ENCODE data around the gene NCOA3.
A peak's percentile ranks its signal among the peaks of the same experiment; 100 is the strongest.
"Not testable (repeated sequence)": the region's sequence is repeated elsewhere in the genome, so short reads cannot be mapped to it uniquely, and the experiment has no call there.

Gene NCOA3

DNA sequence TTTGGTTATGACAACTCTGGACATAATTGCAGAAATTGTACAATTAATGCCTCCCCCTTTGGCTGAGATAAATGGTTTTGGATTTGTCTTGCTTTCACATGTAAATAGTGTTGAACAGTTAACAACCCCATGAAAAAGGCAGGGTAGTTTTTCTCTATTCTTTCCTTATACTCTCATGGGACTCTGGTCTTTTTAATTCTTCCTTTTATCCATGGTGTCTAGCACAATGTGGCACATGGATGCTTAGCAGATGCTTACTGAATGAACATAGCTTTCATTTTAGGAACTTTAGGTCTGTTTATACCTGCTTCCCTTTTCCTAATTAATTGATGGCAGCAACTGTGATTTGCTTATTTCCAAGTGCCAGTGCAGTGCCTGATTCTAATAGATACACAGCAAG, 75.6 kb downstream of the NCOA3 start:
- TF ChIP-seq, protein P1, sequence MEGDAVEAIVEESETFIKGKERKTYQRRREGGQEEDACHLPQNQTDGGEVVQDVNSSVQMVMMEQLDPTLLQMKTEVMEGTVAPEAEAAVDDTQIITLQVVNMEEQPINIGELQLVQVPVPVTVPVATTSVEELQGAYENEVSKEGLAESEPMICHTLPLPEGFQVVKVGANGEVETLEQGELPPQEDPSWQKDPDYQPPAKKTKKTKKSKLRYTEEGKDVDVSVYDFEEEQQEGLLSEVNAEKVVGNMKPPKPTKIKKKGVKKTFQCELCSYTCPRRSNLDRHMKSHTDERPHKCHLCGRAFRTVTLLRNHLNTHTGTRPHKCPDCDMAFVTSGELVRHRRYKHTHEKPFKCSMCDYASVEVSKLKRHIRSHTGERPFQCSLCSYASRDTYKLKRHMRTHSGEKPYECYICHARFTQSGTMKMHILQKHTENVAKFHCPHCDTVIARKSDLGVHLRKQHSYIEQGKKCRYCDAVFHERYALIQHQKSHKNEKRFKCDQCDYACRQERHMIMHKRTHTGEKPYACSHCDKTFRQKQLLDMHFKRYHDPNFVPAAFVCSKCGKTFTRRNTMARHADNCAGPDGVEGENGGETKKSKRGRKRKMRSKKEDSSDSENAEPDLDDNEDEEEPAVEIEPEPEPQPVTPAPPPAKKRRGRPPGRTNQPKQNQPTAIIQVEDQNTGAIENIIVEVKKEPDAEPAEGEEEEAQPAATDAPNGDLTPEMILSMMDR (IDR thresholded peaks at IDR 0.05; ENCODE audit: extremely low read depth, missing control alignments), result no peak
- no peak for DNase-seq (ENCODE audit: low spot score)

DNA sequence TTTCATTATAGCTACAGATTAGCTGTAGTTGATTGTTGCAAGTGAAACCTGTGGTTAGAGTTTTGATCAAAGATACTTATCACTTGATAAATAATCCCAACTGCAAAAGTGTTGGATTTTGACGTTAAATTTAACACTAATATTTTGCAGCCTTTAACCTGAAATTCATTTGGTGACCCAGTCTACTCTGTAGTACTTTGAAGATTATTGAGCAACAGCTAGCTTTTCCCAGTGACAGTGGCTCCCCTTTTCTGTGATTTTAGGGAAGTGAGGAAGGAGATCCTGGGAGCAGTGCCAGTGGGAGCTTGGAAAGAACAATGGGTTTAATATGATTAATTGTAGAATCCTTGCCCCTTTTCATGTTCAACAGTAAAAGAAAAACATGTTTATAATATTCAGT, 76.9 kb downstream of the NCOA3 start:
- DNase-seq (ENCODE audit: low spot score), result no peak
- TF ChIP-seq, protein P1 (IDR thresholded peaks at IDR 0.05; ENCODE audit: extremely low read depth, missing control alignments), result no peak

GRCh38 chr20:47580686-47581085, 79.0 kb downstream of the NCOA3 start:
- DNase-seq (ENCODE audit: low spot score), result not testable (repeated sequence)

- DNase-seq (ENCODE audit: low spot score), result no peak
Observed at GRCh38 chr20:47581090-47581489, 79.4 kb downstream of the NCOA3 start.

GRCh38 chr20:47583551-47583950, 81.9 kb downstream of the NCOA3 start:
- TF ChIP-seq, protein P1 (IDR thresholded peaks at IDR 0.05; ENCODE audit: extremely low read depth, missing control alignments), result no peak
- DNase-seq (ENCODE audit: low spot score), result no peak

More at GRCh38 chr20:47581090-47581489, 79.4 kb downstream of the NCOA3 start:
- TF ChIP-seq, protein P1 (IDR thresholded peaks at IDR 0.05; ENCODE audit: extremely low read depth, missing control alignments), result no peak

DNA sequence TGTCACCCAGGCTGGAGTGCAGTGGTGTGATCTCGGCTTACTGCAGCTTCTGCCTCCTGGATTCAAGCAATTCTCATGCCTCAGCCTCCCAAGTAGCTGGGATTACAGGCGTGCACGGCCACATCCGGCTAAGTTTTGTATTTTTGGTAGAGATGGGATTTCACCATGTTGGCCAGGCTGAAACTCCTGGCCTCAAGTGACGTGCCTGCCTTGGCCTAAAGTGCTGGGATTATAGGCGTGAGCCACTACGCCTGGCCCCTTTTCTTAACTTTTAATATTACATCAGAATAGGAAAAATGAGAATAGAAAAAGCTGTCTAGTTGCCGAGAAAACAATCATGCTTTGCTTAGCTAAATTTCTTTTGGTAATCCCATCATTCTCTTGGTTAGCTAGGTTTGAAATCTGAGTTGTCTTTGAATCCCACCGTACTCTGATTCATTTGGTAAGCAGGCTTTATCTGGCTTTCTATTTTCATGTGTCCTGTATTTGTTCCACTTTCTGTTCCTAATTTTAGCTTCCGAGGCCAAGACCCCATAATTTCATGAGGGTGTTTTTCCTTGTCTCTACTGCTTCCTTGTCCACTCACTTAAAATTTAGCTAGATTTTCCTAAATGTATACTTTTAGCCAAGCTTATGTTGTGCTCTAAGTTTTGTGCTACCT, 83.5 kb downstream of the NCOA3 start:
- peak; percentile 30 for DNase-seq (ENCODE audit: low spot score)
- TF ChIP-seq, protein P1 (IDR thresholded peaks at IDR 0.05; ENCODE audit: extremely low read depth, missing control alignments), result no peak

GRCh38 chr20:47586649-47587294, 85.1 kb downstream of the NCOA3 start:
- no peak for DNase-seq (ENCODE audit: low spot score)
- TF ChIP-seq, protein P1 (IDR thresholded peaks at IDR 0.05; ENCODE audit: extremely low read depth, missing control alignments), result no peak

DNA sequence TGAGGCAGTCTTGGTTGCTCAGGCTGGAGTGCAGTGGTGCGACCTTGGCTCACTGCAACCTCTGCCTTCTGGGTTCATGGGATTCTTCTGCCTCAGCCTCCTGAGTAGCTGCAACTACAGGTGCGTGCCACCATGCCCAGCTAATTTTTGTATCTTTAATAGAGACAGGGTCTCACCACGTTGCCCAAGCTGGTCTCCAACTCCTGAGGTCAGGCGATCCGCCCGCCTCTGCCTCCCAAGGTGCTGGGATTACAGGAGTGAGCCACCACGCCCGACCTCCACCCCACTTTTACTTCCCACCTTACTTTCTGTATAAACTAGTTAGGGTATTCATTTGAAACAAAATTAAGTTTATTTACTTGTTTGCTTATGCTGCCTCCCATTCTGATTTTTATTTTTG, 86.5 kb downstream of the NCOA3 start:
- TF ChIP-seq, protein P1 (IDR thresholded peaks at IDR 0.05; ENCODE audit: extremely low read depth, missing control alignments), result no peak
- DNase-seq (ENCODE audit: low spot score), result no peak

Measured in GM20000 (cell line).